ENCODE measurements around the gene TRMT61A.
"Not testable (repeated sequence)": the region's sequence is repeated elsewhere in the genome, so short reads cannot be mapped to it uniquely, and the experiment has no call there.

TRMT61A gene

GRCh38 chr14:103522649-103523574 lies 6.1 kb upstream of the TRMT61A start, which contains the start of gene CKB:
CKB (minus strand) TSS chr14:103522830; CDS start chr14:103522493, 337 bp downstream.
- peak; percentile 74 for DNase-seq (ENCODE audit: low spot score)
- TF ChIP-seq CTCF (IDR thresholded peaks at IDR 0.05; ENCODE audit: borderline replicate concordance, control extremely low read depth, extremely low read depth, insufficient read depth, missing control alignments), result no peak
- in situ Hi-C loops (cut with MboI; ENCODE audit: low sequenced_read_pairs, unreplicated experiment), result no loop called here

- DNase-seq (ENCODE audit: low spot score), result no peak
- TF ChIP-seq CTCF (IDR thresholded peaks at IDR 0.05; ENCODE audit: borderline replicate concordance, control extremely low read depth, extremely low read depth, insufficient read depth, missing control alignments), result no peak
- in situ Hi-C loops (cut with MboI; ENCODE audit: low sequenced_read_pairs, unreplicated experiment), result no loop called here
These were observed 5.4 kb upstream of the TRMT61A start for GRCh38 chr14:103523575-103523954.

- TF ChIP-seq CTCF (IDR thresholded peaks at IDR 0.05; ENCODE audit: borderline replicate concordance, control extremely low read depth, extremely low read depth, insufficient read depth, missing control alignments), result no peak
- in situ Hi-C loops (cut with MboI; ENCODE audit: low sequenced_read_pairs, unreplicated experiment), result no loop called here
- DNase-seq (ENCODE audit: low spot score), result no peak
These were observed 4.7 kb upstream of the TRMT61A start for GRCh38 chr14:103524002-103524935.

- DNase-seq (ENCODE audit: low spot score); in situ Hi-C loops (cut with MboI; ENCODE audit: low sequenced_read_pairs, unreplicated experiment): not testable (repeated sequence)
These were observed 3.4 kb upstream of the TRMT61A start for GRCh38 chr14:103525430-103526246.

- no peak for DNase-seq (ENCODE audit: low spot score)
- TF ChIP-seq CTCF (IDR thresholded peaks at IDR 0.05; ENCODE audit: borderline replicate concordance, control extremely low read depth, extremely low read depth, insufficient read depth, missing control alignments), result no peak
- in situ Hi-C loops (cut with MboI; ENCODE audit: low sequenced_read_pairs, unreplicated experiment), result no loop called here
These were observed 2.6 kb upstream of the TRMT61A start for GRCh38 chr14:103526247-103526913.

- in situ Hi-C loops (cut with MboI; ENCODE audit: low sequenced_read_pairs, unreplicated experiment), result no loop called here
- TF ChIP-seq CTCF (IDR thresholded peaks at IDR 0.05; ENCODE audit: borderline replicate concordance, control extremely low read depth, extremely low read depth, insufficient read depth, missing control alignments), result no peak
- no peak for DNase-seq (ENCODE audit: low spot score)
These were observed 2.1 kb upstream of the TRMT61A start for GRCh38 chr14:103526914-103527248.

Measured in GM13976 (cell line).